CD4-positive, alpha-beta T cell (primary cell): ENCODE data around the gene C1orf35. TPM values are rescaled to one million over a fixed set of nuclear protein-coding genes. Genes with fewer than 3 reads are reported as not detected.

Experiments
- ATAC-seq: fragments of 200-7000 bp; cut with Tn5 transposase; one replicate; pipeline ENCODE4 v1.10.0; 2022; ENCODE audit warnings: mild to moderate bottlenecking; ENCODE audit not compliant: poor library complexity
- CTCF ChIA-PET: fragments of 350-600 bp; sonication (Branson Sonifier 250); formaldehyde crosslinking; loops from one replicate; lab custom pipeline; 2021; ENCODE audit warnings: antibody characterized with exemption, inconsistent platforms; lab: Charles Lee
- POLR2A ChIA-PET: fragments of 350-600 bp; sonication (Branson Sonifier 250); formaldehyde crosslinking; loops from one replicate; lab custom pipeline; 2021; ENCODE audit warnings: antibody characterized with exemption, inconsistent platforms; lab: Charles Lee
- DNase-seq, 14 experiments: peaks; one replicate each; pipeline ENCODE4 v3.0.0-alpha.2; 2013 to 2020; ENCODE audit warnings: mixed read lengths in 2 of 14
- H3K27ac ChIP-seq, 2 donors: one replicate each; pipeline versions ENCODE4 v1.5.1 to v1.7.0; 2013; ENCODE audit warnings: low read length in 2 of 2, low read depth in 1 of 2, mild to moderate bottlenecking in 1 of 2
- H3K27me3 ChIP-seq, 2 experiments: 1 replicate in 1 of 2; 2 replicates in 1 of 2; pipeline versions ENCODE4 v1.6.1 to v1.7.0; 2013; ENCODE audit warnings: low read length in 2 of 2, control low read depth in 1 of 2, mild to moderate bottlenecking in 1 of 2, moderate library complexity in 1 of 2; ENCODE audit not compliant: insufficient read depth in 2 of 2, control insufficient read depth in 1 of 2
- H3K36me3 ChIP-seq: one replicate; pipeline ENCODE4 v1.6.1; 2013; ENCODE audit warnings: low read length, control low read depth; ENCODE audit not compliant: insufficient read depth
- H3K4me1 ChIP-seq: one replicate; pipeline ENCODE4 v1.6.1; 2013; ENCODE audit warnings: low read length, control low read depth; ENCODE audit not compliant: insufficient read depth
- H3K4me3 ChIP-seq: one replicate; pipeline ENCODE4 v1.5.1; 2013; ENCODE audit warnings: mild to moderate bottlenecking, low read length, moderate library complexity
- H3K9me3 ChIP-seq, 2 experiments: 1 replicate in 1 of 2; 2 replicates in 1 of 2; pipeline versions ENCODE4 v1.6.1 to v1.7.0; 2013; ENCODE audit warnings: low read length in 2 of 2, mild to moderate bottlenecking in 2 of 2, control low read depth in 1 of 2, moderate library complexity in 1 of 2; ENCODE audit not compliant: control insufficient read depth in 1 of 2, insufficient read depth in 1 of 2
- H3K27ac Mint-ChIP-seq: one replicate; pipeline ENCODE4 v1.8.0; 2020; ENCODE audit warnings: mixed read lengths
- H3K27me3 Mint-ChIP-seq: one replicate; pipeline ENCODE4 v1.8.0; 2021; ENCODE audit warnings: mixed read lengths
- H3K36me3 Mint-ChIP-seq: one replicate; pipeline ENCODE4 v1.8.0; 2021; ENCODE audit warnings: low read depth, mixed read lengths
- H3K4me1 Mint-ChIP-seq: one replicate; pipeline ENCODE4 v1.8.0; 2021; ENCODE audit warnings: low read depth, mixed read lengths
- H3K4me3 Mint-ChIP-seq: one replicate; pipeline ENCODE4 v1.8.0; 2020; ENCODE audit warnings: mild to moderate bottlenecking, mixed read lengths
- H3K9me3 Mint-ChIP-seq: one replicate; pipeline ENCODE4 v1.8.0; 2020; ENCODE audit warnings: mixed read lengths
- intact Hi-C, 2 experiments: fragments of 100-400 bp; cut with DNase I in 1 of 2; cut with micrococcal nuclease in 1 of 2; formaldehyde crosslinking; loops; one replicate each; pipeline versions ENCODE4 v1.15.1 to v1.9.0; 2023 to 2025; cut with DNase I, micrococcal nuclease
- total RNA-seq, 174 experiments: library from RNA in 2 of 174; stranded (reverse) in 2 of 174; gene quantifications; one replicate each; pipeline ENCODE4 v1.2.3 and lab custom pipeline; 2021 to 2026
- TF ChIP-seq, protein P1 (sequence below): fragments of 200-600 bp; IDR thresholded peaks from one replicate; pipeline ENCODE4 v1.8.0; 2022; ENCODE audit warnings: antibody characterized with exemption, mild to moderate bottlenecking

Gene C1orf35
- total RNA-seq, 2 experiments from 2014 or later, result 36.6 to 40.3 TPM

DNA sequence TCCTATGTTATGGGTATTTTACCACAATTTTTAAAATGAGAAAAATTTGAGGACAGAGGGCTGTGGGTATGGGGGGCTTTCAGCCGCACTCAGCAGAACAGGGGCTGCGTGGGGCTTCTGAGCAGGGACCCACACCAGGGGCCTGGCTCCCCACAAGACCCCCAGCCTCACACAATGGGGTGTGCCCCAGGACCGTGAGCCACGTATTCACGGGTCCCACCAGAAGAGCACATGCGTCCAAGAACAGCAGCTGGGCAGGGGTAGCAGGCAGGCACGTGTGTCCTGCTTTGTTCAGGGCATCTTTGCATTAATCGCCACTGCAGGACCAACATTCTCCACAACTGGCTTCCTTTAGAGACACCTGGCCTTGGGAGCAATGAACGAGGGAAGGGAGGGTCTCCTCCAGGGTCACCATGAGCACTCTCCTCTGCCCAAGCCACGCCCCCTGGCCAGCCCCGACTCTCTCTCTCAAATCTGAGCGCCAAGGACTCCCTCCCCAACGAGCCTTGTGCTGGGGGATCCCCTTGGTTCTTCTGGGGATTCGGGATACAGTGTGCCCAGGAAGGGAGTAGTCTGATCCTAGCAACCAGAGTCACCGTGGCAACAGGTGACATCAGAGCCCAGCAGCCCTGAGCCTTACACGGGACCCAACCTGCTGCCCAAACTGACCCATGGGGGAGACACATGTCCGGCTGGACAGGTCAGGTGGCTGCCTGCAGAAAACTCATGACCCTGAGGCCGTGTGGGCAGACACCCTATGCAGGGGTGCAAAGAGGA is 28.0 kb downstream of the C1orf35 start:
- POLR2A ChIA-PET, result no interaction called here
- intact Hi-C loops, result no loop called here
- TF ChIP-seq, protein P1, sequence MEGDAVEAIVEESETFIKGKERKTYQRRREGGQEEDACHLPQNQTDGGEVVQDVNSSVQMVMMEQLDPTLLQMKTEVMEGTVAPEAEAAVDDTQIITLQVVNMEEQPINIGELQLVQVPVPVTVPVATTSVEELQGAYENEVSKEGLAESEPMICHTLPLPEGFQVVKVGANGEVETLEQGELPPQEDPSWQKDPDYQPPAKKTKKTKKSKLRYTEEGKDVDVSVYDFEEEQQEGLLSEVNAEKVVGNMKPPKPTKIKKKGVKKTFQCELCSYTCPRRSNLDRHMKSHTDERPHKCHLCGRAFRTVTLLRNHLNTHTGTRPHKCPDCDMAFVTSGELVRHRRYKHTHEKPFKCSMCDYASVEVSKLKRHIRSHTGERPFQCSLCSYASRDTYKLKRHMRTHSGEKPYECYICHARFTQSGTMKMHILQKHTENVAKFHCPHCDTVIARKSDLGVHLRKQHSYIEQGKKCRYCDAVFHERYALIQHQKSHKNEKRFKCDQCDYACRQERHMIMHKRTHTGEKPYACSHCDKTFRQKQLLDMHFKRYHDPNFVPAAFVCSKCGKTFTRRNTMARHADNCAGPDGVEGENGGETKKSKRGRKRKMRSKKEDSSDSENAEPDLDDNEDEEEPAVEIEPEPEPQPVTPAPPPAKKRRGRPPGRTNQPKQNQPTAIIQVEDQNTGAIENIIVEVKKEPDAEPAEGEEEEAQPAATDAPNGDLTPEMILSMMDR, result no peak

DNA sequence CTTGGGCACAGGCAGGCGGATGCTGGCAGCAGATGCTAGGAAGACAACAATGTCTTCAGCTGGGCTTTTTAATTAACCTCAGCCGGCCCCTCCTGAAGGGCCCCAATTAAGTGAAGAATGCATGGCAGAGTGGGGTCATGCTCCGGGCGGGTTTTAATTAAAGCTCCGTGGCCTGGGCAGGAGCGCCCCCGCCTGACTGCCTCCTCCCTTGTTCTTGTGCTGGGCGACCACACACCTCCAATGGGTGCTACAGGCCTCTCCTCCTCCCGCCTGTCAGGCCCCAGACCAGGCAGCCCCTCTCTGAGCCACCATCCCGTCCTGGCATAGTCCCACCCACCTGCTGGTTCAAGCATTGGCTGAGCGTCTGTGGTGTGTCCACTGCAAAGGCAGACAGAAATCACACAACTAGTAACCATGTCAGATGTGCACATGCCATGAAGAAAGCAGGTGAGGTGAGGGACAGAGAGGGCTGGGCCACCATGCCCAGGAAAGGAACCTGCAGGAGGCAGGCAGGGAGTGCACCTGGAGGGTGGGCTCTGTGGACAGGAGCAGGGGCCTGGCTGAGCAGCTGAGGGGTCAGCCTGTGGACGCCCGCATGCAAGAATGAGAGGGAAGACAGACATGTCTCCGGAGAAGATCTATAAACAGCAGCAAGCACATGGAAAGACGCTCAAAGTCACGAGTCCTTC is 29.1 kb downstream of the C1orf35 start:
- TF ChIP-seq, protein P1, result no peak
- no peaks in the 10 kb centered on the region for H3K9me3 Mint-ChIP-seq
- intact Hi-C loops, result no loop called here
- Histone ChIP-seq H3K4me1 (peaks cover 2% of the 10 kb centered on the region), H3K9me3 (no peaks in the 10 kb centered on the region), H3K4me3 (no peak overlapping the region), H3K27ac (no peak overlapping the region), H3K36me3 (no peaks in the 10 kb centered on the region), H3K27me3 (peaks cover 0 to 9% of the 10 kb centered on the region in 2 experiments)
- peak in 1 of 14 experiments; percentile 18 for DNase-seq
- ChIA-PET POLR2A (no interaction called here), CTCF (interaction anchor here (0.8 kb wide), 1 partner anchor 75 kb away, joined by 3 read pairs; no protein-coding TSS in a partner anchor)
- no peak overlapping the region for H3K4me3 Mint-ChIP-seq
- ATAC-seq, result no peak
- peaks cover 12% of the 10 kb centered on the region for H3K4me1 Mint-ChIP-seq
- no peak overlapping the region for H3K27ac Mint-ChIP-seq
- no peaks in the 10 kb centered on the region for H3K36me3 Mint-ChIP-seq
- no peaks in the 10 kb centered on the region for H3K27me3 Mint-ChIP-seq

More for the DNA sequence above, 28.0 kb downstream of the C1orf35 start:
- Histone ChIP-seq H3K27ac (no peak overlapping the region), H3K4me3 (no peak overlapping the region), H3K36me3 (no peaks in the 10 kb centered on the region), H3K9me3 (no peaks in the 10 kb centered on the region), H3K4me1 (peaks cover 7% of the 10 kb centered on the region), H3K27me3 (peaks cover 0 to 2% of the 10 kb centered on the region in 2 experiments)
- Mint-ChIP-seq H3K27ac (no peak overlapping the region), H3K9me3 (no peaks in the 10 kb centered on the region), H3K4me3 (no peak overlapping the region), H3K4me1 (peaks cover 16% of the 10 kb centered on the region), H3K36me3 (no peaks in the 10 kb centered on the region), H3K27me3 (no peaks in the 10 kb centered on the region)
- peak in 1 of 14 experiments; percentile 11 for DNase-seq
- CTCF ChIA-PET, result no interaction called here
- ATAC-seq, result no peak

DNA sequence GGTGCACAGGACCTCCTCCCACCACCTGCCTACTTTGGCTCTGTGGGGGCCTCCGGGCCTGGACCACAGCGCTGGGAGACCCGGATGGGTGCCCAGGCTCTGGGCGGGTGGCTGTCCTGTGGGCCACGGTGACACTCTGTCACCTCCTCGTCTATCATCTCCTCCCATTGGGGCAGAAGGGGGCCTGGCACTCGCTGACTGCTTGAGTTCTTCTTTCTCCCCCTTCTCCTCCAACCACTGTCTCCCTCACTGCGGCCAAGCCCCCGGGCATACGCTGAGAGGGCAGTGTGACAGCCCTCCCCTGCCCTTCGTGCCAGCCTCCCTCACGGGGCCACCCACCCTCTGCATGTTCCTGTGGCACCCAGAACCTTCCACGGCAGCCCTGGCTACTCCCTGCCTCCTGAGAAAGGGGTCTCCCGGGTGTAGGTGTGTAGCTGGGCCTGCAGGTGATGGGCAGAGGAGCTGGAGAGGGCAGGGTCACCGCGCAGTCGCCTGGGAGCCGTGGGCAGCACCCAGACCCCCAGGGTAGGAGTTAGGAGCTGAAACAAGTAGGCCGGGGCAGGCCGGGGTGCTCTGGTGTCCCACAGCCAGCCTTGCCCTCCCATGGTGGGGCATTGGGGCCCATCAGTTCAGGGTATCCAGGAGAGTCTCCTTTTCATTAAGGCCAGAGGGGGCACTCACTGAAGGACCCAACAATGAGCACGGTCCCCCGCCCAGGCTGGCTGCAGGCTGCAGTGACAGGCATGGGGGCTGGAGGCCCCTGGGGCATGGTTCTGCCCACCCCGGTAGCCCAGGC is 29.9 kb downstream of the C1orf35 start:
- no peak overlapping the region for H3K4me3 Mint-ChIP-seq
- peaks cover 12% of the 10 kb centered on the region for H3K4me1 Mint-ChIP-seq
- H3K27me3 Mint-ChIP-seq, result no peaks in the 10 kb centered on the region

More for the DNA sequence above, 29.9 kb downstream of the C1orf35 start:
- DNase-seq (peak in 1 of 14 experiments; percentile 12), ATAC-seq (no peak)
- H3K36me3 Mint-ChIP-seq, result no peaks in the 10 kb centered on the region
- H3K9me3 ChIP-seq, result no peaks in the 10 kb centered on the region
- TF ChIP-seq, protein P1, result no peak
- H3K9me3 Mint-ChIP-seq, result no peaks in the 10 kb centered on the region
- no peak overlapping the region for H3K27ac ChIP-seq
- H3K36me3 ChIP-seq, result no peaks in the 10 kb centered on the region
- no peak overlapping the region for H3K4me3 ChIP-seq
- ChIA-PET CTCF (no interaction called here), POLR2A (no interaction called here)
- H3K27me3 ChIP-seq, result peaks cover 0 to 13% of the 10 kb centered on the region in 2 experiments
- no peak overlapping the region for H3K27ac Mint-ChIP-seq
- intact Hi-C loops, result no loop called here
- H3K4me1 ChIP-seq, result peaks cover 2% of the 10 kb centered on the region
